ENCODE data around the gene QKI. TPM values are rescaled to one million over a fixed set of nuclear protein-coding genes. Genes with fewer than 3 reads are reported as not detected.
"Not testable (repeated sequence)": the region's sequence is repeated elsewhere in the genome, so short reads cannot be mapped to it uniquely, and the experiment has no call there.

QKI gene
- total RNA-seq, 2 donors from 2014 or later = 9.1 to 28.0 TPM

- intact Hi-C loops (cut with DNase I) = no loop called here
- H3K9ac ChIP-seq (ENCODE audit: low read depth in 2 of 2, low read length in 2 of 2) = no peak overlapping the region
- H3K4me1 ChIP-seq = no peaks in the 10 kb centered on the region
- no peaks in the 10 kb centered on the region for H3K36me3 ChIP-seq
- TF ChIP-seq CTCF (IDR thresholded peaks at IDR 0.05) = no peak
- H3K4me3 ChIP-seq = no peak overlapping the region
- no peak overlapping the region for H3K27ac ChIP-seq
- no peaks in the 10 kb centered on the region for H3K27me3 ChIP-seq
- H3K9me3 ChIP-seq = no peaks in the 10 kb centered on the region
- DNase-seq = no peak
Measured at GRCh38 chr6:163470611-163471010, 56.1 kb downstream of the QKI start.

- H3K27me3 ChIP-seq = no peaks in the 10 kb centered on the region
- intact Hi-C loops (cut with DNase I) = no loop called here
- no peak overlapping the region for H3K9ac ChIP-seq (ENCODE audit: low read depth in 2 of 2, low read length in 2 of 2)
- no peak for TF ChIP-seq CTCF (IDR thresholded peaks at IDR 0.05)
- no peaks in the 10 kb centered on the region for H3K36me3 ChIP-seq
- no peak overlapping the region for H3K27ac ChIP-seq
- no peak for DNase-seq
- no peaks in the 10 kb centered on the region for H3K4me1 ChIP-seq
- H3K4me3 ChIP-seq = no peak overlapping the region
- no peaks in the 10 kb centered on the region for H3K9me3 ChIP-seq
Measured at GRCh38 chr6:163474581-163474980, 60.1 kb downstream of the QKI start.

- H3K36me3 ChIP-seq; intact Hi-C loops (cut with DNase I); H3K9me3 ChIP-seq; H3K4me1 ChIP-seq; H3K27ac ChIP-seq; DNase-seq; H3K4me3 ChIP-seq; H3K27me3 ChIP-seq; H3K9ac ChIP-seq (ENCODE audit: low read depth in 2 of 2, low read length in 2 of 2): not testable (repeated sequence)
Measured at GRCh38 chr6:163476946-163477345, 62.4 kb downstream of the QKI start.

- H3K4me1 ChIP-seq = no peaks in the 10 kb centered on the region
- no peak overlapping the region for H3K4me3 ChIP-seq
- H3K36me3 ChIP-seq = no peaks in the 10 kb centered on the region
- DNase-seq = no peak
- no peak overlapping the region for H3K27ac ChIP-seq
- H3K9me3 ChIP-seq = no peaks in the 10 kb centered on the region
- TF ChIP-seq CTCF (IDR thresholded peaks at IDR 0.05) = no peak
- intact Hi-C loops (cut with DNase I) = no loop called here
- no peak overlapping the region for H3K9ac ChIP-seq (ENCODE audit: low read depth in 2 of 2, low read length in 2 of 2)
- H3K27me3 ChIP-seq = no peaks in the 10 kb centered on the region
Measured at GRCh38 chr6:163483107-163483506, 68.6 kb downstream of the QKI start.

GRCh38 chr6:163485388-163485851, 70.9 kb downstream of the QKI start:
- Histone ChIP-seq H3K4me1 (no peaks in the 10 kb centered on the region), H3K4me3 (no peak overlapping the region), H3K9ac (ENCODE audit: low read depth in 2 of 2, low read length in 2 of 2) (no peak overlapping the region), H3K9me3 (no peaks in the 10 kb centered on the region), H3K36me3 (no peaks in the 10 kb centered on the region), H3K27ac (no peak overlapping the region), H3K27me3 (no peaks in the 10 kb centered on the region)
- intact Hi-C loops (cut with DNase I) = no loop called here
- no peak for DNase-seq
- no peak for TF ChIP-seq CTCF (IDR thresholded peaks at IDR 0.05)

- Histone ChIP-seq H3K27ac (no peak overlapping the region), H3K27me3 (no peaks in the 10 kb centered on the region)
- intact Hi-C loops (cut with DNase I) = no loop called here
Measured at GRCh38 chr6:163486821-163487220, 72.3 kb downstream of the QKI start.

More at GRCh38 chr6:163486821-163487220, 72.3 kb downstream of the QKI start:
- no peak for TF ChIP-seq CTCF (IDR thresholded peaks at IDR 0.05)
- DNase-seq = no peak
- Histone ChIP-seq H3K36me3 (no peaks in the 10 kb centered on the region), H3K9ac (ENCODE audit: low read depth in 2 of 2, low read length in 2 of 2) (no peak overlapping the region), H3K9me3 (no peaks in the 10 kb centered on the region), H3K4me3 (no peak overlapping the region), H3K4me1 (no peaks in the 10 kb centered on the region)

All from colonic mucosa (tissue), 4 donors.